Activated T-cell treated with anti-CD3 and anti-CD28 coated beads for 48 hours (primary cell): ENCODE data around the gene KRTAP13-2.

Experiments used
- DNase-seq: peaks from one replicate; pipeline ENCODE4 v3.0.0-alpha.2; 2020; ENCODE audit warnings: low read depth

KRTAP13-2 gene, protein sequence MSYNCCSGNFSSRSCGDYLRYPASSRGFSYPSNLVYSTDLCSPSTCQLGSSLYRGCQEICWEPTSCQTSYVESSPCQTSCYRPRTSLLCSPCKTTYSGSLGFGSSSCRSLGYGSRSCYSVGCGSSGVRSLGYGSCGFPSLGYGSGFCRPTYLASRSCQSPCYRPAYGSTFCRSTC

DNA sequence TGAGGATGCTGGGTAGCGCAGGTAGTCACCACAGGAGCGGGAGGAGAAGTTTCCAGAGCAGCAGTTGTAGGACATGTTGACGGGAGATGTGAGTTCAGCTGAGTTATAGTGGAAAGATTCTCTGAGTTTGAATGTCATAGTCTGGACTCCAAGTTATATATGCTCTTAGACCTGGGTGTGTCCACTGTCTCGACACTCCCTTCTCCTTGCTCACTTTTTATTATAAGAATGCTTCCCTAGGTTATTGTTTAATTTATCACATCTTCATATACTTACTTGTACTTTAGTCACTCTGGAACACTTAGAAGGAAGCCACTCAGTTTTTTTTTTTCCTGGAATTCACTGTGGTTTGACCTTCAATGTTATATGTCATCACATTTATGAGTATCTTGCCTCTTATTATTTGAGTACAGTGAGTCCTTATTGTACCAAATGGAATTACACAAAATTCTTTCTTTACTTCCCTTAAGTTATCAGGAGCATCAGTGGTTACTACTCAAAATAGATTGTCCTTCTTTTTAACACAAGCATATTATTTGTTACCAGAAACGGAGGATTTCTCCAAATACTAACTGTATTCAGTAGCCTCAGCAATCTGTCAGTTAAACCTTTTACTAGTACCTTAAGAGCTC is at the start of gene KRTAP13-2:
Gene KRTAP13-2 (minus strand): TSS at position 133 of the 632 bp plus-strand sequence. CDS start 58 bp downstream, at position 75.
- no peak for DNase-seq

DNA sequence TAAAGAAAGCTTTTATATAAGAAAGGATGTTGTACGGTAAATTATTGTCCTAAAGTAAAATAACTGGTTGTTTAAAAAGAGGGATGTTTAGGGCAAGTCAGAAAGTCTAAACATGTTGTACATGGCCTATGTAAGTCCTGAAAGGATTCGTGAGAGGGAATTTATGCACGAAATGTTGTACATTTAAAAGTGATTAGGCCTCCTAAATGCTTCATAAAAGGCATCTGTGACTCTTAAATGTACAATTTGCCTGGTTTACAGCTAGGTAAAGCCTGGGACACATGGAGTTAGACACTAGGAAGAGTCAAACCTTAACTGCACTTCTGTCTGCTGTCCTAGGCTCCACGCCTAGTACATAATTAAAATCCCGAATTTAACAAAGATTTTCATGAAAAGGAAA is 43.9 kb upstream of the KRTAP13-2 start:
- no peak for DNase-seq

DNA sequence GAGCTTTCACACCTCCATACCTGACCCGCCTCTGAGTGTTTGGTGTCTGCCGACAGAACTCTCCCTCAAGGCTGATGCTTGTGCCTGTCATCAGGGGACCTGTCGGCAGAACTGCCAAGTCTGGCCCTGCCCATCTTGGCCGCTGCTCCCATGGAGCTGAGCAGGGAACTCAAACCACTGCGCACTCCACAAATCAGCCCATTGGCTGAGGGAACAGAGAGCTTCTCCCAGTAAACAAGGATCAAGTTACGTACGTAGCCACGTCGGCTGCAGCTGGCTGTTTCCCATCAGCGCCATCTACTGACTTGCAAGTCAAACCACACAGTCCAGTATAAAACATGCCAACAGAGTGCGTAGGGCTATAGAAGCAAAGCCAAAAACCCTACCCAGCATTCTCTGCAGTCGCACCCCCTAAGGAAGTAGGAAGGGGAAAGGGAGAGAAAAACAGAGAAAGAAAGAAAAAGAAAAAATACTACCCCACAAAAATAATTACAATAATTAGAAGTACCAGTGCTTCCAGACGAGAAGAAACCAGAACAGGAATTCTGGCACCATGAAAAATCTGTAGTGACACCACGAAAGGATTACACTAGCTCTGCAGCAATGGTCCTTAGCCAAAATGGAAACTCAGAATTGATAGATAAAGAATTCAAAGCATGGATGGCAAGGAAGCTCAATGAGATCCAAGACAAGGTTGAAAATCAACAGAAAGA is 36.9 kb upstream of the KRTAP13-2 start:
- no peak for DNase-seq

DNA sequence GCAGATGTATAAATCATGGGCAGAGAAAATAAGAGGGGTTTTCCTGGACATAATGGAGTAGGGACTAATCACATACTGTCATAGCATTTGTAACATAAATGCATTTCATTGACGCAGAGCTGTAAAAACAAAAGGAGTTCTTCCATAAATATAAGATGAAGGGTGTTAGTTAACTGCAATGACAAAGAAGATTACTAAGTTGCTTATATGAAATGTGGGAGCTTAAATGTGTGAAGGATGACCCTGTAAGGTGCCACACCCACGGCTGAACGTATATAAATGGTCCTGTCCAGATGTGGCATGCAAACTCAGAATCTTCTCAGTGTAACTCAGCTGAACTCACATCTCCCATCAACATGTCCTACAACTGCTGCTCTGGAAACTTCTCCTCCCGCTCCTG is 23.7 kb upstream of the KRTAP13-2 start, which contains the start of gene KRTAP13-1:
Gene KRTAP13-1 (plus strand): TSS at position 301 of the 400 bp plus-strand sequence. CDS start 56 bp downstream, at position 357.
- no peak for DNase-seq

DNA sequence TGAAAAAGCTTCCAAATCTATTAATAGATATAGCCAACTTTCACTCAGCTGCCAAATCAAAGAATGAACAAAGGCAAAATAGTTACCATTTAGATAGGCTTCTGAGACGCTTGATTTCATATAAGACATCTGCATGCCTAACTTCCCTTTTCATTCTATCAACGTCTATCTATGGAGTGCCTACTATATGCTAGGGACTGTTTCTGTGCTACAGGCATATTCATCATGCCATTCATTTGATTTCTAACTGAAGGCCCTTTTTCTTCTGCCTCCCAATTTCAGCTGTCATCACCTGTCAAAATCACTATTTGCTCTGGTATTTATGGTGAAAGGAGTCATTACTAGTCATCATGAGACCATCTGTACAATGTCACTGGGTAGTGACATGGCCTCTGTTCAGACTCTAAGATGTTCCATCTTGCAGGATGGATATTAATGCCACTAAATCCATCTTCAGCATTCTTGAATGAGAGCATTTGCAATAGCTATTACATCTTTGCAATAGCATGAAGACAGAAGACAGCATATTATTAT is 19.5 kb upstream of the KRTAP13-2 start:
- no peak for DNase-seq

DNA sequence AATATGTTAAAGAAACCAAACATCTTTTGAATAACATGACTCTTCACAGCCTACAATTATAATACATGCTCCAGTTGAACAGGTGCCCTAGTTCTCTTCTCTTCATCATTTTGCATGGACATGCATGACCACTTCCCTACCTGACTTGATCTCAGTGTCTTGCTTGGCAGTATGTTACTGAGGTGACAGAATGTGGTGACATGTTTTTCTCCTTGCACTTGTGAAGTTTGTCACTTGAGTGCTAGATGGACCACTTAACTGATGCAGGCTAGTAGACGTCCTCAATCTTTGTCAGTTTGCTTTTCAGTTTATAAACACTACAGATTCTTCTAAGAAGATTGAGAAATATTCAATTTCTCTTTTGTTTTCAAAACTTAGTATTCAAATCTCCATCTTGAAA is 10.1 kb upstream of the KRTAP13-2 start:
- DNase-seq: no peak

DNA sequence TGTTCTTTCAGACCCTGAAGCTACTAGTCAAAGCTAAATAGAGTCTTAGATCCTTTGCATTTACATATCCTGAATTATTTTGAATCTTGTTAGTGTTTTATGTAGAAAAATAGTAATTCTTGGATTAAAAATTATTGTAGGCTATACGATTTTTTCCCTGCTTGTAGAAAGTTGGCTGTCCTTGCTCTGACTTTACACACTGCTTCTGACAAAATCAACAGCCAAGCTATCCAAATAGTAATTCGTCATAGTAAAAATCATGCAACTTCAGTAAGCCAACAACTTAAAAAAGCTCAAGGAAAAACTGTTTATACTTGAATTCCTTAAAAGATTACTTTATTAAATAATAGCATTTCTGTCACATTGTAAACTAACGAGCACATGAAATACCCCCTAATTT is 16.2 kb downstream of the KRTAP13-2 start:
- DNase-seq: no peak

DNA sequence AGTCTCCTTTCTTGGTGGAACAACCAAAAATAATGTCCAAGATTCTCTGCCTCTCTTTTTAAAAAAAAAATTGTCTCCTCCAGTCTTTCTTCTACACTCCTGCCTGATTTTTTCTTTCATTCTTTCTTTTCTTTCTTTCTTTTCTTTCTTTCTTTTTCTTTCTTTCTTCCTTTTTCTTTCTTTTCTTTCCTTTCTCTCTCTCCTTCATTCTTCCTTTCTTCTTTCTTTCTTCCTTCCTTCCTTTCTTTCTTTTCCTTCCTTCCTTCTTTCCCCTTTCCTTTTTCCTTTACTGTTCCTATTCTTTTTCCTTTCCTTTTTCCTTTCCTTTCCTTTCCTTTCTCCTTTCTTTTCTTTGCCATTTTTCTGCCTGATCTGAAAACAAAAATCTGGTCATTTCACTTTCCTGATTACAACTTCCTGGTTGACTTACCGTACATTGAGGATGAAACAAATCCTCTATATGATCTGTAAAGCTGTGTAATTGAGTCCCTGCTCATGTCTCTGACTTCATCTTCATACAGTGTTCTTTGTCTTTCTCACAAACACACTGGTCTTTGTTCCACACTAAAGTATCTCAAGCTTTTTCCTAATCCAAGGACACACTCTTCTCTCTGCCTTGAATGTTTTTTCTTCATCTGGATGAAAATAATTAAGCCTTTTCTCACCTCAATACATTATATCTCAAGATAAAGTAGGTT is 17.6 kb downstream of the KRTAP13-2 start:
- DNase-seq: no peak

DNA sequence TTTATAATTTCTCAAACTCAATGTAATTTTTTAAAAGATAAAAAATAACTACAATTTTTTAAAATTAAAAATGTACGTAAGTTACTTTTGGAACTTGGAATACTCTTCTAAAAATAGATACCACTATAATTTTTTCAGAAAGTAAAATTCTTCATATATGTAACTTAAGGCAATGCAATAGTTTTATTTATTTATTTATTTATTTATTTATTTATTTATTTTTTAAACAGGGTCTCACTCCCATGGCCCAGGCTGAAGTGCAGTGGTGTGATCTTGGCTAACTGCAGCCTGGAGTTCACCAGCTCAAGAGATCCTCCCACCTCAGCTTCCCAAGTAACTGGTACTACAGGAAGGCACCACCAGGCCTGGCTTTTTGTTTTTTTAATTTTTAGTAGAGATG is 20.5 kb downstream of the KRTAP13-2 start:
- DNase-seq: no peak

DNA sequence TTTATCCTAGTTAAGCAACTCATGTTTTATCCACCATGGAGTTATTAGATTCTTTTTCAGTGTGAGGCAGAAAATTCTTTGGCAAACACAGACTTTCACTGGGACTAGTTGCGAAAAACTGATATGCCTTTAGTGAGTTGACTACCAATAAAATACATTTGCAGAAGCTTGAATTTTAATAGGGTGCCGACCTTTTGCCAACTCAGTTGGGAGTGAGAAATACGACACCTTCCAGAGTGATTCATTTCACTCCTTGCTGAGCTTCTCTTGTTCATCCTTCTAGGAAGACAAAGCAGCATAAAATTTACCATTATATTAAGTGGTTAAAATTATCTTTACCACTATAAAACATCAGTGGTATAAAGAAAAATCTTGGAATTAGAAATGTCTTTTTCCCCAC is 22.5 kb downstream of the KRTAP13-2 start:
- no peak for DNase-seq

DNA sequence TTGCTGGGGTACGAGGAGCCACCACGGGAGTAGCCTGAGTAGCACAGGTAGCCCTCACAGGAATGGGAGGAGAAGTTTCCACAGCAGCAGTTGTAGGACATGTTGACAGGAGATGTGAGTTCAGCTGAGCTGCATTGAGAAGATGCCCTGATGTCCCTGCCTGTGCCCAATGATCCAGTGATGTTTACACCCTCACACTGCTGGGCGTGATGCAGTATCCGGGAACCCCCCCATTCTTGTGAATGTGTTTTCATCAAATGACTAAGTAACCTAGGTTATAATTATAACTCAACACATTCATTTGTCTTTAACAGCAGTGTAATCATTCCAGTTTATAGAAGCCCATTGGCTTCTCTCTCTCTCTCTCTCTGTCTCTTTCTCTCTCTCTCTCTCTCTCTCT is 23.6 kb downstream of the KRTAP13-2 start, which contains the start of gene KRTAP23-1:
Gene KRTAP23-1 (minus strand): TSS at position 101 of the 400 bp plus-strand sequence. CDS start 0 bp downstream, at position 101.
- DNase-seq: no peak

DNA sequence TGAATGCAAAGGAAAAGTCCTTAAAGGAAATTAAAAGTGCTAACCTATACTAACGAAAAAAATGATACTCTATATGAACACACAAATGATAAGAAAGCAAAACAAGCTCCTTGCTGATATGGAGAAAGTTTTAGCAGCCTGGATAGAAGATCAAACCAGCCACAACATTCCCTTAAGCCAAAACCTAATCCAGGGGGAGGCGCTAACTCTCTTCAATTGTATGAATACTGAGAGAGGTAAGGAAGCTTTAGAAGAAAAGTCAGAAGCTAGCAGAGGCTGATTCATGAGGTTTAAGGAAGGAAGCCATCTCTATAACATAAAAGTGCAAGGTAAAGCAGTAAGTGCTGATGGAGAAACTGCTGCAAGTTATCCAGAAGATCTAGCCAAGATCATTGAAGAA is 27.1 kb downstream of the KRTAP13-2 start:
- DNase-seq: no peak

DNA sequence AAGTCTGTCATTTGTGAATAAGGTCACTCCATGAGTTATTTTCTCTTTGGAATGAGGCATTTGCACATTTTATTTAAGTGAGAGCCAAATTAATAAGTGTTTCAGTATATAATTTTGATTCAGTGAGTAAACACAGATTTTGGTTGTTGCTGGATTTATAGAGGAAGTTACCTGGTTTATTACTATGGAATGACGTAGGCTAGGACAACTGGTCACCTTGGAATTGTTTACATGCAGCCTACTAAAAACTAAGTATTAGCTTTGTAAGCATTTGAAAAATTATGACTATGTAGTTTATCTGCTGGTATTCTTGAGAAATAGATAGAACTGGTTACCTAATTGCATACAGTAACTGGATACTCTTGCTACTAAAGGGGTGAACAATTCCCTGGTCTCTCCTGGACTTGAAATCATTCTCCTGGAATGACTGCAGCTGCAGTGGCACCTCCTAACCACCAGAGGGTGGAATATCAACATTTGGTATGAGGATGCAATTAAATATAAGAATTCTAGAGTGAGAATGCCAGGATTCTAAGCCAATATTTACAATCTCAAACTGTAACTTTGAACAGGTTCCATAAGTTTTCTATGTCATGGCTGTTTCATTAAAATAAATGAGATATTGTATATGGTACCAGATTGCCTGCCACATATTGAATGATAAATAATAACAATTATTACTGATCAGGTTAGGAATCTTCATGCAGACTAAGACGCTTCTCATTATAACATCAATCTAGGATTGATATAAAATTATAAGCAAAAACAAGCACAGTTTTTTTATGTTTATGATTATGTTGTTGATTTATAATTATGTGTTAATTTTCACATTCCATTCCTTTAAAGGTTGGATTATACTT is 31.1 kb downstream of the KRTAP13-2 start:
- DNase-seq: peak; percentile 4

DNA sequence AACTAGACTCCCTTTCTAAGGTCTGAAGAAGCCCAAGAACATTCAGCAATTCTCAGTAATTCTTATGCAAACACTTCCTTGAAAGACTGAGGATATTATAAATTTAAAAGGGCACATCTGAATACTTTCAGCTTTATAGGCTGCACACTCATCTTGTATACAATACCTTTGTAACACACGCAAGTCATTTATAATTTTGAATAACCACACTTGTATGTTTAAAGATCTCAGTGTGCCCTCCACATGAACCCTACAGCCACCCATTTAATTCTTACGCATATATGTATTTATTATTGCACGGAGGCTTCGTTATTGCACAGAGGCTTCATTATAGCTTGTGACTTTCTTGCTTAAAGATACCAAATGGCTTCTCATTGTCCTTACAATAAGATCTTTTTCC is 33.4 kb downstream of the KRTAP13-2 start:
- DNase-seq: no peak

DNA sequence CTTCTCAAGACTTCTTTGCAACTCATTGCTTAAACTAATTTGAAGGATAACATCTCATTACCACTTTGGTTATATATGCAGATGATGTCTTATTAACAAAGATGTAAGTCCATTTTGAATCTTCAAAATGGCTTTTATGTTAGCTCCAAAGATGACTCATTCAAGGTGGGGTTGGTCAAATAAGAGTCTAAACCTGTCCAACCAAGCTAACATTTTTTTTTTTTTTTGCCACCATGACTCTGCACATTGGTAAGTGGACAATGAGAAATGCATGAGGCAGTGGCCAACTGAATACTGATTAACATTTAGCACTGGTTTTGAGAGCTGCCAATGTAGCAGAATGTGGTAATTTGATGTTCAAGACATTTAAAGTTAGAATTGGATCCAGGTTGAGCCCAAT is 34.3 kb downstream of the KRTAP13-2 start:
- DNase-seq: no peak

DNA sequence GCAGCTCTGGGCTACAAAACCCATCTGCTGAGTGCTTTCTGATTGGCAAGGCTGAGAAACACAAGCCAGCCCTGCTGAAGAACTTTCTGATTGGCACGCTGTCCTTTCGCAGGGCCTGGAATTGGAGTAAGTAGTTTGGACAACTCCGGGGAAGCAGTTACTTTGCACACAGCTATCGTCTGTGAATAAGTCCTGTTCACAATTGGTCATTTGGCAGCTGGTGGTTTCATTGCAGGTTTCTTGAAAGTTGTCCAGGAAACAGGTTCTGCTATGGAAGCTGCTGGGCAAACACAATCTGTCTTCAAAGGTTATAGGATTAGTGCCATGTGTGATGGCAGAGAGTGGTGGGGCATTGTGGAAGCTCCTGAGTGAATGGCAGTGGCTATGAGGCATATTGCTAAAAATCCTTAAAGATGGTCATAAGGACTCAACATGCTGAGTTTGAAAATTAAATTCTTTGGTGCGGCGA is 34.8 kb downstream of the KRTAP13-2 start, which contains the start of gene KRTAP27-1:
Gene KRTAP27-1 (minus strand): TSS at position 419 of the 469 bp plus-strand sequence. CDS start 26 bp downstream, at position 393.
- DNase-seq: no peak

DNA sequence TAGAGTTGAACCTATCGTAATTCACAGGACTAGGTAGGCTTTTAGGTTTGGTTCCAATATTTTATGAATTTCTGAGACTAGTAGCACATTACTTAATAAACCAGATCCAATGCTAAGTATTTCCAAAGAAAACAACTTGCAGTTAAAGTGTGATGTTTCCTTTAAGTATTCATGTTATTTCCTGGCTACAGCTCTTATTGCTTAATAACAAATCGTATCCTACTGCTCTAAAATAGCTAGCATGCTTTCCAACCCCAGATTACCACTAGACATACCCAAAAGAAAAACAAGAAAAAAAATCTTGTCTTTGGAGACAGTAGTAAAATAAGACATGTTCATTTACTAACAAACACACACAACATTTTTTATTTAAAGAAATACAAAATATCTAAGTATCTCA is 35.5 kb downstream of the KRTAP13-2 start:
- no peak for DNase-seq

DNA sequence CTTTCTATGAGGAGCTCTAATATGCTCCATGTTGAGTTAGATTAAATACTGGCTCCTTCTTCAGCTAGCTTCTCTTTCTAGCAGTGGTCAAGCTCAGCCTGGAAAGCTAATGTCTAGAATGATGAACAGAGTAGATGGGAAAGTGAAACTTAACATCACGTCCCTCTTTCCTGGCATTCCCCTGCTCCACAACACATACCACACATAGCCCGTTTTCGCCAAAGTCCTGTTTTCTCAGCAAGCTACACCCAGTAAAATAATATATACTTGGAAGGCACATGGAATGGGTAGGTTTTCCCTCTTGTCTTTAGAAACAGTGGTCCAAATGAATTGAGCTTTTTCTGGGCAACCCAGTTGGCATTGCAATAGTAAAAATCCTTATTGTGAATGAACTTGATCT is 38.3 kb downstream of the KRTAP13-2 start:
- no peak for DNase-seq

DNA sequence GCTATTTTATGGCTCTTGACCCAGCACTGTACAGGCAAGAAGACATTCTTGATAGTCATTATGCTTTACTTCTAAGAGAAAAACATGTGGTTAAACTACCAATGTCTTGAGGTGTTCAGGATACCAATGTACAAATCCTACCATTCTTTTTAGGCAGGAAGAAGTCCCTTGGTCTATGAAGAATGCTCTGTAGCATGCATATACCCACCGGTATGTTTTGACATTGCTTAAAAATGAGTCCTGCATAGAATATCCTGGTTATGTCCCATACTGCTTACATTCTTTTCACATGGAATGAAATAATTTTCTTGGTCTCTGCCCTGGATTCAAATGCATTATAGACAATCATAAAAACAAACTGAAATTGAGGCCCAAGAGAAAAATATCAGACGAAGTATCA is 39.4 kb downstream of the KRTAP13-2 start:
- no peak for DNase-seq

DNA sequence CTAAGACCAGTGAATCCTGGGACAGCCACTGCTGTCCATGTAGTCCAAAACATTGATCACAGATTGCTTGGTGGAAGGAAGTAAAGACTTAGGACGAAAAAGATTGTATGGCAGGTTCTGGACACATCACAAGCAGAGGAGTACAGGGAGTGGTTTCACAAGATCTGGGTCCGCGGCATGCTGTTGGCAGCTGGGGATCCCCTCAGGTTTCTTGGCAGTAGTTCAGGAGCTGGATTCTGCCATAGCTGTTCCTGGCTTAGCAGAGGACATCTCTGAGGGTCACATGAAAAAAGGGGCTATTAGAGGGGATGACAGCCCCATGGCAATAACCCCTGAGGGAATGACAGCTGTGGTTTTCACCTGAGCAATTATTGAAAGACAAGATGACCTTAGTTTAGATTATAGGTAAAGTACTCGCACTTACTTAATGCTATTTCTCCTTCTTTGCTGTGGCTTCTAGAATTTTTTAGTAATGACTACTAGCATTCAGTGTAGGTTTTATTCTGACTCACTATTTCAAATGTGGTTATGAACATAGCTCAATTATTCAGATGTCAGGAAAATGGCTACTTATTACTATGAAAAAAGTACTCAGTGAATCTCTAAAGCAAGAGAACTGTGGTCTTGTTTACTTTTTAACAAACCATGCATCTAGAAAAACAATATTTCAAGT is 42.7 kb downstream of the KRTAP13-2 start:
- DNase-seq: no peak
